ENCODE results near the gene MPRIP.
A peak's percentile ranks its signal among the peaks of the same experiment; 100 is the strongest.

Gene MPRIP

DNA sequence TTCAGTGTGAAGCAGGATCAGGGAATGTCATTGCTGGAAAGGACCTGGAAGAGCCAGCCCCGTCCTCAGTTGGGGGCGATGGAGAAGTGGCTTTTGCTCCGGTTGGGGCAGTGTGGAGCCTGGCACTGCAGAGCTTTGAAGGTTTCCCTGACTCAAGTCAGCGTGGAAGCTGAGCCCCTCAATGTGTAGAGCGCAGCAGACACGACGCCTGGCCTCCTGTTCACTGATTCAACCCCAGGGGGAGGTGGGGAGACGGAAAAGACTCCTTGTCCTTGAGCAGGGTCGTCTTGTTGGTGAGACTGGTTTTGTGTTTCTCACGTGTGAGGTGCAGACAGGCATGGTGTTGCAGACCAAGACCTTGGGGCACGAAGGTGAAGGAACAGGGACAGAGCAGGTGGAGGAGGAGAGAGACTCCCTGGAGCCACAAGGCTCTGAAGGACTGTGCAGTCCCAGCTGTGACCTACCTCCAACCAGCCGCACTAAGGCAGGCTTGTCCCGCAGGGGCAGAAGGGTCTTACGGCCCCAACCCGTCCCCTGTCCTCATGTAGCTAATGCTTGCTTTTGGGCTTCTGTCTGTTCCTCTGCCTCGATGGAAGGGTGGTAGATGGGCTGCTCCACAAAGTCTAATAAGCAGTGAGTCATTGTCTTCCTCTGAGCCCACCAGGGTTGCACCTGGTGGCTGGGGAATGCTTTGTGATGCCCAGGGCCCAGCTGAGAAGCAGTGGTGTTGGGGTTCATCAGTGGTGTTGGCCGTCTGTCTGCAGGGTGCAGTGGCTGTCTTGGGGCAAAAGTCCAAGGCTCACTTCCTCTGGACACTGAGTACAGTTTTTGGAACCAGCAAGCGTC is 47.8 kb downstream of the MPRIP start:
- no peak for DNase-seq

DNA sequence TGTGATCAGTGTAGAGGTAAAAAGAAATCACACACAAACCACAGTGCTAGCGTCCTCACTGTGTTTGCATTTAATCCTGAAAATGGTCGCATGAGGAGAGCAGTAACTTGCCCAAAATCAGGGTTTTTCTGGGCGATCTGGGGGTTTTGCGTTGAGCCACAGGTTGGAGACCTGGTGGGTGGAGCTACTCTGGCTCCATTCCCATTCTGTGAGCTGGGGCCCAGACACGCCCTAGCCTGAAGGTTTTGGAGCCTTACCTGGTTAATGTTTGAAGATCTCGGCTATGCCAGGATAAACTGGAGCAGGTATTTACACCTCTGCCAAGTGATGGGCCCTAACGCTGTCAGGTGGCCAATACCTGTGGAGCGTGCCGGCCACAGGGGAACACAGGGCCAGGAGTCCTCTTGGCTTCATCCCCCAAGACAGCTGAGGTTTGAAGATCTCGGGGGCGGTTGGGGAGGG is 48.4 kb downstream of the MPRIP start:
- no peak for DNase-seq

DNA sequence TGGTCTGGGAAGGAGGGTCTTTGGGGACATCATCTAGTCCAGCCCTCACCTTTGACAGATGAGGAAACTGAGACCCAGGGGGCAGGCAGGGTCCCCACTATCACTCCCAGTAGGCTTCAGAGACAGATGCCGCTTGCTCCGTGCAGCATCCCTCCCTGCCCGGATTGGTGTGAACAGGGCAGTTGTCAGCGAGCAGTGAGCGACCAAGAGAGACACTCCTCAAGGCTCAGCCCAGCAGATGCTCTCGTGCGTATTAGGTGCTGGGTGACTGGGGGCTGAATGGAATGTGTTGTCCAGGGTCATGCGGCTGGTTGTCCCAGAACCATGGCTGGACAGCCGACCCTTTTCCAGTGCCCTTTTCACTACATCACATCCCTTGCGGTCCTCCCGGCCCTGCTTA is 49.0 kb downstream of the MPRIP start:
- DNase-seq = no peak

DNA sequence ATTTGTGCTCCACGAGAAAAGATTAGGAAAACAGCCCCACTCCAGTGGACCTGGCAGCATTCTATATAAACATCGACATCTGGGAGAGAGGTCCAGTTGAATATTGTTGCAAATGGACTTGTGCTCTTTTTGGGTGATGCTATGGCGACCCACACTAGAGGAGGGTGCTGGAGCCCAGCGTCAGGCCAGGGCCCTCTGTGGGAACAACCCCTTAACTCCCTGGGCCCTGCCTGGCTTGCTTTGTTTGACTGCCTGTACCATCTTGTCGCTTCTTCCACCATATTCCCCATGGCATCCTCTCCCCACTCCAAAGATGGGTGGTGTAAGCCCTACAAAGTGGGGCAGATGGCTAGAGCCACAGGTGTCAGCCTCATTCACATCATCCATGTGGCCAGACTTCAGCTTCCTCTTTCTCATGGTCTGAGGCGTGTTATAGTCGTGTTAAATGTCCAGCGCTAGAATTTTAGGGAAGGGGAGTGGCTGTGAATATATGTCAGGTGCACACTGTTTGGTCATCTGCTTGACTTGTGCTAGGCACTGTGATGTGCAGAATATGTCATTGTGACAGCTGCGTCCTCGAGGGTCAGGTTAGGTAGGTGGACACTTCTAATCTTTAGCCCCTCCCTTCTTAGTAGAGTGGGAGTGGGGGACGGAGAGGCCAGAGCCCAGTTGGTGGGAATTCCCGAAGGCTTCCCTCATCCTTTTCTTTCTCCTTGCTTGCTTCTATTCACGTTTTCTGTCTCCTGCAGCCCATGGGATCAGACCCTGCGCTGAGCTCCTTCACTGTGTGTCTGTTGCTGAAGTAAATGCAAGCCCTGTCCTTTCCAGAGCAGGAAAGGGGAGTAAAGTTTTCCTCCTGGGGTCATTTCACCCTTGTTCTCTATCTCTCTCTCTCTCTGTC is 49.8 kb downstream of the MPRIP start:
- DNase-seq = no peak

DNA sequence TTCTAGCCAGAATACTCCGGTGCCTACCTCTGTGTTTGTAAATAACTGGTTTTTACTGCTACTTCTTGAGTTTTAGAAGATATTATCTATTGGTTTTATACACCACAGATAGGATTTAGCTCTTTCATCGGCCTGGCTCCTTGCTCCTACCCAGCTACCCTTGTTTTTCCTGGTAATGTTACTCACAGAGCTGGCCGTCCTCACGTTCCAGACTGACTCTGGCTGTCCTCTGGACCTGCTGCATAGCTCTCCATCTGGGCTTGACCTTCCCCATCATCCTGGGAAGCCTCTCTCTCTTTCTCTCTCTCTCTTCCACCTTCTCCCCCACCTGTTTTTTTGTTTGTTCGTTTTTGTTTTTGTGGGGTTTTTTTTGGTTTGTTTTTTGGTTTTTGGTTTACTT is 51.5 kb downstream of the MPRIP start:
- DNase-seq = no peak

DNA sequence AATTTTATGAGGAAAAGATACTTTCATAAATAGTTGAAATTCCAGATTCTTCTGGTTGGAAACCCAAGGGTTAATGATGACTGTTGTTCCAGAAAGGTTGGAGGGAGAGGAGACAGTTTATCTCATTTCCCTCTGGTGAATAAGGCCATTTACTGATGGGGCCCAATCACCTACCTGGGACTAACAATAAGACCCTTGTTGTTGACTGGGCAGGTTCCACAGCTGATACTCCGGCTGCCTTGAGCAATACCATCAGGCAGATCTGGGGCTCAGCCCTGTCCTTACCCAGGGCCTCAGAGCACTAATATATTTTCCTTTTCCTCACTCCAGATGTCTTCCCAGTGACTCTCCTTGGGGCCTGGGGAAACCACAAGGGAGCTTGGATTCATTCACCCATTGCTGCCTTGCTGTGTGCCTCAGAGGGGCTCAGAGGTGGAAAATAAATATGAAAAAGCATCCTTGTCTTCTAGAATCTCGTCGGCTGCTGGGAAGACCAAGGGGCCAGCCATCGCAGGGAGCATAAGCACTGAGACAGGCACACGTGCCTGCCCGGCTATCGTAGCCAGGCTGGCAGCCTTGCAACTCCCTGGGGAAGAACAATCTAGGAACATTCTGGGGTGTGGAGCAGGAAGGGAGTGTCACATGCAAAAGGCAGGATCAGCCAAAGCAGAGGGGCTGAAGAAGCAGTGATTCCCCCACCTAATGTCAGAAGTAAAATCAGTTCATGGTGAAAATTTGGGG is 54.4 kb downstream of the MPRIP start:
- no peak for DNase-seq

DNA sequence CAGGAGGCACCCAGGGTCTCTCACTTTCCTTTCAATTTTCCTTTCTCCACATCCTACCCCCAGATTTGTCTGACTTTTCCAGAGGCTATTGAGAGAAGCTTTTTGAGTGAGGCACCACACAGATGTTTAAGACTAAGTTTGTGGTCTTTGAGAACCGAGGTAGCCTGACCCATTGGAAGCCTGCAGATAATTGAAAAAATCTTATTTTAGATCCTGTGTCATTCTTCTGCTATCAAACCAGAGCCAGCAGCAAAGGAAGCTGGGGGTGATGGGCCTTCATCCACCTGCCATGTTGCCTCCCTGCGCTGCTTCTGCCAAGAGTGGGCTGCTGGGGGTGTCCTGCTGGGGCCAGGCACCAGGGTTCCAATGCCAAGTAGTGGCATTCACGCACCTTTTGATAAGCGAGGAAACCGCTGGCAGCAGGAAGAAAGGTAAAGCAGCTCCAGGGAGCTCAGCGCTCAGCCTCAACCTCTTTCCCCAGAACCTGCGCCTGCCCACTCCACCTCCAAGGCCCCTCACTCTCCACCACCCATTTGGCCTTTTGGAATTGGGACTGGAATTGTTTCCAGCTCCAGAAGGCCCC is 55.6 kb downstream of the MPRIP start:
- no peak for DNase-seq

DNA sequence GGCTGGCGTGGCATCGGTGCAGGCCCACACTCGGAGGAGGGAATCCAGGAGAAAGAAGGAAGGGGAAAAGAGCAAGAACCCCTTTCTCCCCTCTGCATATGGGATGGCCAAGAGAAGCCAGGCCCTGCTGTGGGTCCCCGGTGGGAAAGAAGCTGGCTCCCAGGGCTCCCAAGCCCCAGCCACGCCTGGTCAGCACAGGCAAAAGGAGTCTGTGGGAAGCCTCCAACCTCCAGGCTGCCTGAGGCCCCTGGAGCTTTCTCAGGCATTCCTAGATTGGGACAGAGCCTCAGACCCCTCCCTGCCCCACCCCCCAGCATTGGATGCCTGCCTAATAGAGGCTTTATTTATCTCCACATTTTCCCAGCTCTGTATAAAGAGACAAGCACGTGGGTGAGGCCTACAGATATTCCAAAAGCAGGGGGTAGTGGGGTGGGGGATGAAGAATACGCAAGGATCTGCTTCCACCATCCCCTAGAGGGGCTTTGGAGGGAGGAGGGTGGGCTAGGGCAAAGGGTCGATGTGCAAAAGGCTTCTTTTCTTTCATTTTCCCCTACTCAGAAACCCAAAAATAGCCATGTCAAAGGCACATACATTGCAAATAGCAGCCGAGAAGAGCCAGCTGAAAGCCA is 56.4 kb downstream of the MPRIP start:
- no peak for DNase-seq

DNA sequence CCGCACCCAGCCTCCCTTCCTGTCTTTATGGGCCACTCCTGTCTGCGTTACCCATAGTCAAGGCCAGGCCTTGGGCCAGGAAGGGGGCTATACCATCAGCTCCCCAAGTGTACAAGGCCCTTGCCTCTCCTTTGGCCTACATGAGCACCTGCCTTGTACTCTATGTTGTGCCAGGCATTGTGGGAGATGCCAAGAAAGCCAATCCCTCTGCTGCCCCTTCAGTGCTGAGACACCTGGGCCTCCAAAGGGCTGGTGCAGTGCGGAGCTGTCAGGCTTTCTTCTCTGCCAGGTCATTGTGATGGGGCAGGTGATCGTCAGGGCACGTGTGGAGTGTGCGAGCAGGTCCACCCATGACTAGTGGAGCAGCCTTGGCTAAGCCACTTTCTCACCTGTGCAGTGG is 59.9 kb downstream of the MPRIP start:
- no peak for DNase-seq

DNA sequence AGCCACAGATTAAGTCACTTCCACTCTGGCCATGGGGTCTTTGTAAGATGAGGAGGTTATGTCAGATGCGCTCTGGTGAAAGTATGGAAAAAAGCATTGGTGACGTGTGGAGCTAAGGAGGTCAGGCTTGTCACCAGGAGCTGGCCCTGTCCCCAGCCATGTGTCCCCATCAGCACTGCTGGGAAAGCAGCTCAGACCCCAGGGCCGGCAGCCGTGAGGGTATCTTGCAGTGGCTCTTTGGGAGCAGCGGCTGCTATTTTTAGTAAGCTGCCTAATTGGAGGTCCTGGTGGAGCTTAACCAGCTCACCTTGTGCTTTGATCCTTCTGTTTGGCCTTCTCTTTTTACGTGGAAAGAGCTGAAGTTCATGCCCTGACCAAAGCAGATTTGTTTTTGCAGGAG is 60.9 kb downstream of the MPRIP start:
- DNase-seq = no peak

DNA sequence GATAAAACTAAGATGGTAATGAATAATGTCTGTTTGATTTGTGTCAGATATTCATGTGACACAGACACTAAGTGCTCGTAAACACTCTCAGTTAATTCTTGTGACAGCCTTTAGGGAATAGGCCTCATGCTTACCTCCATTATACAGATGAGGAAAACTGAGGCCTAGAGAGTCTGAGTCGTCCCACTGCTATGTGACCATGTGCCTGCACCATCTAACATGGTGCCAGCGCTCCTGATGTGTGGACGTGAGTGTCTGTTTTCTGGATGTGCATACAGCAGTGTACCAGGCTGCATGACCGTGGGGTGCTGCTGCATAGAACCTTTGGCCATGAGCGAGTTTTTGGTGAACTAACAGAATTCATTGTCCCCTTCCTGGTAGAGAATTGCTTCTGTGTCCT is 61.8 kb downstream of the MPRIP start:
- no peak for DNase-seq

DNA sequence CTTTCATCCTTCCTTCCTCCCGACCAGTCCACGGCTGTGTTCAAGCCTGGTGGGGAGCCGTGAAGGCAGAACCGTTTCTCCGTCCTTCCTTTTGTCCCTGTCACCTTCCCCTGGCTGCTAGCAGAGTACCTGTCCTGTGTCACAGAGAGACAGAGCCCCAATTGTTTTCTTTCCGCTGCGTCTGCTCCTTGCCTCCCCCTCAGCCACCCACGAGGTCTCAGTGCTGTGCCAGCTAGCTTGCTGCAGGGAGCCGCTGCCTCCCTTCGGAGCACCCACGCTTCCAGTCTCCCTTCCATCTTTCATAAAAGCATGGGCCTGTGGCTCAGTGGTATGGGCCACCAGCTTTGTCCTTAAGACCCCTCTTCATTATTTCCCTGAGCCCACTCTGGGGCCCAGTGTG is 62.2 kb downstream of the MPRIP start:
- no peak for DNase-seq

DNA sequence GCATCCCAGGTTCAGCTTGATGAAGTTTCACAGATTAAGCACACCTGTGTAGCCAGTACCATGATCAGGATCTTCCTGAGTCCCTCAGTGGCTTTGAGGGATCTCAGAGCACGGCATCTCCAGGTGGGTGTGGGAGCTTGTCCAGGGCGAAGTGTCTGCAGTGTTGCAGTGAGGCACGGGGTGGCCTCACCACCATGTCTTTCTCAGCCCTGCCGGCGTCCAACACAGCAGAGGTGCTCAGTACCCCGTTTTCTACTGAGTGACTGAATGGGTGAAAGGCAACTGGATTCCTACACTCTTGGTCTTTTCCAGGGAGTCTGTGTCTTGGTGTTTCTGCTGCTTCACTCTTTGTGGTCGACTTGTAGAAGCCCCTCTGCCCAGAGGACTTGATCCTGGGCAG is 63.7 kb downstream of the MPRIP start:
- DNase-seq = no peak

DNA sequence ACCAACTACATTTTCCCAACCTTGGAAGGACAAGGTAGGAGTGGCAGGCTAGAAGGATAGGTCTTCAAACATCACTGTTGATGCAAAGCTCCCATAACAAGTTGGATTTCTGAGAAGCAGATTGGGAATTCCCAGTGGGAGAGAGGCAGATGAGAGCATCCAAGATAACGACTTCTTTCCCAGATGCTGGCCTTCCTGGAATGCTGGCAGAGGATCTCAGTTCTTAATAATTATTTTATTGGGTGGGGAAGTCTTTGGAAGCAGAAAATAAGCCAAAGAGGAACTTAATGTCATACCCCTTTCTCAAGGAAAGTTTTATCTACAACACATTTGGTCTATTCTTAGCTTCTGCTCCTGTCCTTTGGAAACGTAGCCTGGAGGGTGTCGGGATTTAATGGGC is 64.5 kb downstream of the MPRIP start:
- no peak for DNase-seq

DNA sequence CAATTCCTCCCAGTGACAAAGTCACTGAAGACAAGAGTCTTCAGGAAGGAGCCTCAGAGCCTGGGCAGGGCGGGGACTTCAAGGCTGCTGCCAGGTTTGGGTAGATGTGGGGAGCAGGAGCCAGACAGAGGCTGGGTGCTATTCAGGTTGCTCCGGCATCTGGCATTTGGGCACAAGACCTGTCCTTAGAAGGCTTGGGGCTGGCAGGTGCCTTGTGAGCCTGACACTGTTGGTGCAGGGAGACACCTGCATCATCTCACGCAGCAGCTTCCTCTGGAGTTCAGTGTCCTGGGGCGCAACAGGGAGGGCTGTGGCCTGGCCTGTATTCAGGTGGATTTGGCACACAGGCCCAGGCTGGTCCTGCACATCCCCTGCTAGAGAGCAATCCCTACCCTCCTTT is 65.0 kb downstream of the MPRIP start:
- DNase-seq = no peak

DNA sequence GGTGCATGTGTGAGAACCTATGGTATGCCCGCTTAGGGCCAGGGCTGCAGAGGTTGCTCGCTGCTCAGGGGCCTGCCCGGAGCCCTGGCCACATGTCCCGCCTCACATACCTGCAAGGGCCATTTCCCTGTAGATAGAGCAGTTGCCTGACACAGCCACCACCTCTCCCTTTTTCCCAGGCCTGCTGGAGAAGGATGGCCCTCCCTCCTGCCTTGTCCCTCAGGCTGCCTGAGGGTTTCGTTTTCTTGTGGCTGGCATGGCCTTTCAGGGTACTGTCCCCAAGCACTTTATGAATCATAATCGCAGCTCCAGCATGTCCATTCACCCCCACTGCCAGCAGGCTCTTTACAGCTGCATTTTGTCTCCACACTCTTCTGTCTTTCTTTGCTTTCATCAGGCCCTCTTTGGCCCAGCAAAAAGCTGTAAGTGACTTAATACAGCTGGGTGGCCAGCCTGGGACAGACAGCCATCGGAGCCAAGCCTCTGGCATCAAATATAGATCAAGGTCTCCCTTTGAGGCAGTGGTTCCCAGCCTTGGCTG is 65.7 kb downstream of the MPRIP start:
- DNase-seq = no peak

DNA sequence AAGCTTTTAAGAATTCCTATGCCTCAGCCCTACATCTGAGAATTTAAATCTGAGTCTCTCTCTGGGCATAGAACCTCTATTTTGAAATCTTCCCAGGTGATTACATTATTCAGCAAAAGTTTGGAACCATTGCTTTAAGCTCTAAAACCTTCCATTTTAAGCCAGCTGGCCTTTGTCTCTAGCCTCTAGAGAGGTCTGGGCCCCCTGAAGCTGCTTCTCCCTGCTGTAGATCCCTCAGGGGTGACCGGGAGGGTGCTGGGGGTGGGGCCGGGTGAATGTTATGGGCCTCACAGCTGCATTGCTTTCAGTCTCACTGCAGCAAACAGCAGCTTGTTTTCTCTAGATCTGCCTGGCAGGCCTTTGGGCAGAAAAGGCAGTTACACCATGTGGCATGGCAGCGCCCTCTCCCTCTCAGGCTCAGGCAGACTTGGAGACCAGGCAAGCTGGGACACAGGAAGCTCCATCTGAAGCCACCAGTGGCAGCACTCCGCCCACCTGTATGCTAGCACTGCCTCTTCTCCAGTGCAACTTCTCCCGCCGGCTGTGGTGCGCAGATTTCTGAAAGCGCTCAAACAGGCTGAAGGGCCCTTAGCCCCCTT is 66.3 kb downstream of the MPRIP start:
- no peak for DNase-seq

DNA sequence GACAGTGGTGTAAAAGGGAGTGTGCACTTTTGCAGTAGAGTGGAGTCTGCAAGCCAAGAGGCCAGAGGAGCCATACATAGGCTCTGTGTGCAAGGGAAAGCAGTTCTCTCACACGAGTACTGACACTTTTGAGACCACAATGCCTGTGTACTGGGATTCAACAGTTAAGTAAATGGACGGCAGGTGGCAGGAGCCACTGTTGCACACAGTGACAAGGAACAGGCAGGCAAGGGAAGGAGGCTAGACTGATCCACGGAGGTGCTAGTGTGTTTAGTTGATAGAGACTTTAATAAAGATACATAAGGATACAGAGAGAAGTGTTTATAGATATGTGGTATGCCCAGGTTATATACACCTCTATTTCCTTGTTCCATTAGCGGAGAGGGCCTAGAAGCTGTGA is 67.0 kb downstream of the MPRIP start:
- no peak for DNase-seq

DNA sequence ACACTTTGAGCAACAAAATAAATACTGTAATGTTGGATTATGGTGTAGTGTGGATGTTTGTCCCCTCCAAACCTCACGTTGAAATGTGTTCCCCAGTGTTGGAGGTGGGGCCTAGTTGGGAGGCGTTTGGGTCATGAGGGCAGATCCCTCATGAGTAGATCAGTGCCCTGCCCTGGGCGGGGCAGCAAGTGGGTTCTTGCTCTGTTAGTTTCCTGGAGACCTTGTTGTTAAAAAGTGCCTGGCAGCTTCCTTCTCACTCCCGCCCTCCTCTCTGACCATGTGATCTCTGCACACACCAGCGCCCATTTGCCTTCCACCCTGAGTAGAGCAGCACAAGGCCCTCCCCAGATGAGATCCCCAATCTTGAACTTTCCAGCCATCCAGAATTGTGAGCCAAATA is 67.7 kb downstream of the MPRIP start:
- DNase-seq = peak; percentile 22 to 29

DNA sequence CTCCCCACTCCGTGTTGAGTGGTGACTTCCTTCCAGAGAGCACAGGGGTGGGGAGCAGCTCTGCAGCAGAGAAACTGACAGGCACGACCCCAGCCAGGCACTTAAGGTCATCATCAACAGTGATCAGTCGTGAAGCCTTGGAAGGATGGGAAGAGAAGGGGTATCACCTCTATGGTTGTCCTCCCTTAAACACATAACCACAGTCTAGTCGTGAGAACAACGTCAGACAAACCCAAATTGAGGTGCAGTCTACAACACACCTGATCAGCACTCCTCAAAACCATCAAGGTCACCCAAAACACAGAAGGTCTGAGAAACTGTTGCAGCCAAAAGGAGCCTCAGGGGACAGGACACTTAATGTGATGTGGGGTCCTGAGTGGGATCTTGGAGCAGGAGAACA is 68.3 kb downstream of the MPRIP start:
- DNase-seq = no peak

All from inflammatory macrophage treated with lipopolysaccharide for 1 hour (primary cell).